Thymus (tissue), 11 donors: ENCODE results near the gene ZP1. TPM values are rescaled to one million over a fixed set of nuclear protein-coding genes. Genes with fewer than 3 reads are reported as not detected.

Source experiments
- DNase-seq, 9 donors: peaks; one replicate each; pipeline ENCODE4 v3.0.0-alpha.2; 2013; ENCODE audit warnings: low spot score in 9 of 9, low read depth in 6 of 9, missing footprints in 1 of 9
- H3K27ac ChIP-seq, 2 donors: one replicate each; pipeline ENCODE4 v1.5.1; 2013; ENCODE audit warnings: control low read depth in 1 of 2, low read depth in 1 of 2, low read length in 1 of 2, mild to moderate bottlenecking in 1 of 2, moderate library complexity in 1 of 2
- H3K27me3 ChIP-seq, 2 donors: one replicate each; pipeline ENCODE4 v1.5.1; 2013; ENCODE audit warnings: low read length in 1 of 2; ENCODE audit not compliant: control insufficient read depth in 2 of 2, insufficient read depth in 1 of 2
- H3K36me3 ChIP-seq, 2 donors: one replicate each; pipeline ENCODE4 v1.5.1; 2013; ENCODE audit warnings: low read length in 1 of 2, mild to moderate bottlenecking in 1 of 2, moderate library complexity in 1 of 2; ENCODE audit not compliant: control insufficient read depth in 2 of 2, insufficient read depth in 2 of 2
- H3K4me1 ChIP-seq, 2 donors: one replicate each; pipeline ENCODE4 v1.5.1; 2013; ENCODE audit warnings: low read length in 2 of 2; ENCODE audit not compliant: control insufficient read depth in 2 of 2, insufficient read depth in 2 of 2
- H3K4me3 ChIP-seq, 2 donors: one replicate each; pipeline ENCODE4 v1.5.1; 2013; ENCODE audit warnings: low read length in 2 of 2, control low read depth in 1 of 2, mild to moderate bottlenecking in 1 of 2
- H3K9me3 ChIP-seq, 2 donors: one replicate each; pipeline ENCODE4 v1.5.1; 2013; ENCODE audit warnings: low read length in 1 of 2, mild to moderate bottlenecking in 1 of 2; ENCODE audit not compliant: control insufficient read depth in 2 of 2, insufficient read depth in 1 of 2
- WGBS: extraction: QIAGEN DNeasy Blood & Tissue Kit; methylation state at CpG from one replicate; pipeline ENCODE4 v1.1.7; 2013; 5-methylcytosine and 5-hydroxymethylcytosine counted together
- polyA plus RNA-seq: library from polyadenylated mRNA; stranded (reverse); fragments of 200-250 nt; gene quantifications from one replicate; pipeline ENCODE4 v1.2.3, GENCODE V29; 2013
- total RNA-seq: library from RNA; stranded (reverse); fragments of 120-200 nt; gene quantifications from one replicate; pipeline ENCODE4 v1.2.4, GENCODE V29; 2013
- donor health status: healthy.

Gene ZP1
- total and polyA plus RNA-seq, 2 donors, result 1.5 to 1.6 TPM

- DNase-seq, result no peak
Observed at GRCh38 chr11:60867871-60868681, 734 bp downstream of the ZP1 start.

GRCh38 chr11:60868682-60869450, 1.5 kb downstream of the ZP1 start:
- peaks cover 65 to 91% of the 10 kb centered on the region in 2 donors for H3K4me1 ChIP-seq
- no peak for DNase-seq

More at GRCh38 chr11:60867871-60868681, 734 bp downstream of the ZP1 start:
- H3K36me3 ChIP-seq, result no peaks in the 10 kb centered on the region
- H3K27me3 ChIP-seq, result no peaks in the 10 kb centered on the region
- H3K4me1 ChIP-seq, result peaks cover 57 to 83% of the 10 kb centered on the region in 2 donors
- H3K9me3 ChIP-seq, result peaks cover 0 to 6% of the 10 kb centered on the region in 2 donors
- H3K4me3 ChIP-seq, result no peak overlapping the region
- 67% methylated on average over 10 of the region's 10 CpGs for WGBS
- H3K27ac ChIP-seq, result no peak overlapping the region

DNA sequence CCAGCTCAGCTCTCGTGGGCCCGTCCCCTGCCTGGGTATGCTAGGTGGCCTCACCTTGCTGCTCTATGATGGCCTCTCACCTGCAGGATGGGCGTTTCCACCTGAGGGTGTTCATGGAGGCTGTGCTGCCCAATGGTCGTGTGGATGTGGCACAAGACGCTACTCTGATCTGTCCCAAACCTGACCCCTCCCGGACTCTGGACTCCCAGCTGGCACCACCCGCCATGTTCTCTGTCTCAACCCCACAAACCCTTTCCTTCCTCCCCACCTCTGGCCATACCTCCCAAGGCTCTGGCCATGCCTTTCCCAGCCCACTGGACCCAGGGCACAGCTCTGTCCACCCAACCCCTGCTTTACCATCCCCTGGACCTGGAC, 2.1 kb downstream of the ZP1 start:
- WGBS, result 99% methylated on average over 7 of the region's 7 CpGs
- peaks cover 0 to 6% of the 10 kb centered on the region in 2 donors for H3K9me3 ChIP-seq
- H3K36me3 ChIP-seq, result no peaks in the 10 kb centered on the region
- H3K27ac ChIP-seq, result no peak overlapping the region
- peaks cover 71 to 92% of the 10 kb centered on the region in 2 donors for H3K4me1 ChIP-seq
- DNase-seq, result no peak
- H3K4me3 ChIP-seq, result no peak overlapping the region
- H3K27me3 ChIP-seq, result no peaks in the 10 kb centered on the region

More at GRCh38 chr11:60868682-60869450, 1.5 kb downstream of the ZP1 start:
- H3K27ac ChIP-seq, result no peak overlapping the region
- H3K36me3 ChIP-seq, result no peaks in the 10 kb centered on the region
- 90% methylated on average over 10 of the region's 10 CpGs for WGBS
- peaks cover 0 to 6% of the 10 kb centered on the region in 2 donors for H3K9me3 ChIP-seq
- no peak overlapping the region for H3K4me3 ChIP-seq
- H3K27me3 ChIP-seq, result no peaks in the 10 kb centered on the region

DNA sequence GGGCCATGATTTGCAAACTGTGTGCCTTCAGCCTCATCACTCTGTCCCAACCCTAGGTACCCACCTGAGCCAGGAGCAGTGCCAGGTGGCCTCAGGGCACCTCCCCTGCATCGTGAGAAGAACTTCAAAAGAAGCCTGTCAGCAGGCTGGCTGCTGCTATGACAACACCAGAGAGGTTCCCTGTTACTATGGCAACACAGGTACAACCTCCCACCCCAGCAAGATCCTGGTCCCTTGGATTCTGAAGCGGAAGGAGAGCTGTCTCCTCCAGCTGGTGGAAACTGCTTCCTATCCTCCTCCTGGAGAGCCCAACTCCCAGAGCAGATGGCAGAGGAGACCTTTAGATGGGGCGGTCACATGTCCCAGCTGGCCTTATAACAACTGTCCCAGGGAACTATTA, 2.9 kb downstream of the ZP1 start:
- no peak overlapping the region for H3K4me3 ChIP-seq
- peak in 4 of 9 donors; percentile 48 to 79 (median 64) for DNase-seq
- peak overlapping the region in 1 of 2 donors; percentile 97 for H3K27ac ChIP-seq
- peaks cover 74 to 92% of the 10 kb centered on the region in 2 donors for H3K4me1 ChIP-seq
- H3K27me3 ChIP-seq, result no peaks in the 10 kb centered on the region
- 63% methylated on average over 3 of the region's 3 CpGs for WGBS
- H3K9me3 ChIP-seq, result peaks cover 0 to 6% of the 10 kb centered on the region in 2 donors
- peaks cover 3 to 4% of the 10 kb centered on the region in 2 donors for H3K36me3 ChIP-seq

- 32% methylated on average over 13 of the region's 13 CpGs for WGBS
- Histone ChIP-seq H3K27me3 (no peaks in the 10 kb centered on the region), H3K4me1 (peaks cover 78 to 95% of the 10 kb centered on the region in 2 donors), H3K9me3 (peaks cover 0 to 6% of the 10 kb centered on the region in 2 donors), H3K36me3 (peaks cover 4% of the 10 kb centered on the region in 2 donors), H3K27ac (peak overlapping the region; percentile 92 to 97), H3K4me3 (peak overlapping the region in 1 of 2 donors; percentile 4)
- peak in 4 of 9 donors; percentile 46 to 80 (median 57) for DNase-seq
Observed at GRCh38 chr11:60870733-60871377, 3.5 kb downstream of the ZP1 start.

GRCh38 chr11:60871378-60872061, 4.2 kb downstream of the ZP1 start:
- DNase-seq, result peak in 5 of 9 donors; percentile 53 to 87 (median 63)
- peak overlapping the region in 1 of 2 donors; percentile 4 for H3K4me3 ChIP-seq
- H3K9me3 ChIP-seq, result peaks cover 0 to 6% of the 10 kb centered on the region in 2 donors
- H3K27ac ChIP-seq, result peak overlapping the region; percentile 92 to 97
- H3K4me1 ChIP-seq, result peaks cover 83 to 99% of the 10 kb centered on the region in 2 donors
- peaks cover 4% of the 10 kb centered on the region in 2 donors for H3K36me3 ChIP-seq
- H3K27me3 ChIP-seq, result no peaks in the 10 kb centered on the region
- WGBS, result 28% methylated on average over 7 of the region's 7 CpGs

- H3K4me3 ChIP-seq, result no peak overlapping the region
- DNase-seq, result peak in 5 of 9 donors; percentile 55 to 84 (median 66)
- H3K4me1 ChIP-seq, result peaks cover 76 to 93% of the 10 kb centered on the region in 2 donors
- H3K27ac ChIP-seq, result peak overlapping the region; percentile 93 to 97
- H3K27me3 ChIP-seq, result no peaks in the 10 kb centered on the region
- WGBS, result 38% methylated on average over 6 of the region's 6 CpGs
- peaks cover 0 to 6% of the 10 kb centered on the region in 2 donors for H3K9me3 ChIP-seq
- H3K36me3 ChIP-seq, result peaks cover 4% of the 10 kb centered on the region in 2 donors
Observed at GRCh38 chr11:60872124-60872960, 5.0 kb downstream of the ZP1 start.
